ENCODE measurements around the gene TMEM213. TPM values are rescaled to one million over a fixed set of nuclear protein-coding genes. Genes with fewer than 3 reads are reported as not detected.

The TMEM213 gene
- total and polyA plus RNA-seq, 9 of the 15 experiments (the other 6 are each of a cell fraction or from before 2014, with no cell fraction given) = not detected

GRCh38 chr7:138748666-138749065 lies 49.1 kb upstream of the TMEM213 start:
- no peak overlapping the region for H3K27ac ChIP-seq (ENCODE audit: extremely low read depth, low read depth, low read length)
- H3K4me2 ChIP-seq (ENCODE audit: insufficient read depth, low read length) = no peak overlapping the region
- CTCF ChIA-PET (ENCODE audit: low intra/inter-chr PET ratio) = no interaction called here
- H3K4me3 ChIP-seq = no peak overlapping the region
- FAIRE-seq = no peak
- H3K4me1 ChIP-seq (replicated peaks in 1 of 2; ENCODE audit: control insufficient read depth in 2 of 2, insufficient read depth in 2 of 2, low read length in 2 of 2) = peaks cover 0 to 7% of the 10 kb centered on the region in 2 experiments; a peak in 1 of 5 replicates
- no peak overlapping the region for H3K9ac ChIP-seq (ENCODE audit: insufficient read depth in 1 of 2, low read depth in 2 of 2, low read length in 2 of 2)
- in situ Hi-C loops (cut with MboI) = no loop called here
- intact Hi-C loops (cut with micrococcal nuclease) = no loop called here
- H3K27me3 ChIP-seq (ENCODE audit: control insufficient read depth in 2 of 2, insufficient read depth in 2 of 2, low read length in 2 of 2) = peaks cover 45 to 65% of the 10 kb centered on the region in 2 experiments
- DNase-seq (ENCODE audit: extremely low read depth in 1 of 4, low spot score in 3 of 4) = no peak
- POLR2A ChIA-PET = no interaction called here
- H2AFZ ChIP-seq (ENCODE audit: low read depth, low read length) = no peak overlapping the region
- H3K79me2 ChIP-seq (ENCODE audit: control insufficient read depth, insufficient read depth, low read length) = no peaks in the 10 kb centered on the region
- H3K9me3 ChIP-seq (replicated peaks; ENCODE audit: control insufficient read depth, insufficient read depth, low read depth, low read length) = no peaks in the 10 kb centered on the region
- peaks cover 3% of the 10 kb centered on the region for H3K9me1 ChIP-seq (ENCODE audit: control insufficient read depth, insufficient read depth, low read length)
- WGBS (ENCODE audit: insufficient coverage, low coverage, missing lambda C conversion rate) = 3% methylated on average over 6 of the region's 6 CpGs
- TF ChIP-seq DIDO1 (tag; IDR thresholded peaks at IDR 0.05; ENCODE audit: low read depth) = no peak
- no peak for TF ChIP-seq PCBP1 (IDR thresholded peaks at IDR 0.05; ENCODE audit: low read depth, low read length, poor library complexity, severe bottlenecking)
- no peak for TF ChIP-seq JUND (IDR thresholded peaks at IDR 0.05; ENCODE audit: borderline replicate concordance, low read depth, low read length)
- TF ChIP-seq JUND (tag; IDR thresholded peaks at IDR 0.05; ENCODE audit: borderline replicate concordance, low read depth, low read length) = no peak
- TF ChIP-seq BRCA1 (IDR thresholded peaks at IDR 0.05) = no peak
- no peak for TF ChIP-seq BRCA1 (CRISPR knock-in tag; IDR thresholded peaks at IDR 0.05)
- TF ChIP-seq ZBTB26 (CRISPR knock-in tag; IDR thresholded peaks at IDR 0.05) = no peak
- TF ChIP-seq ZFP1 (CRISPR knock-in tag; IDR thresholded peaks at IDR 0.05) = no peak
- TF ChIP-seq ZBTB1 (CRISPR knock-in tag; IDR thresholded peaks at IDR 0.05; ENCODE audit: borderline replicate concordance, low read depth) = no peak
- TF ChIP-seq L3MBTL2 (IDR thresholded peaks at IDR 0.05) = no peak
- no peak for TF ChIP-seq POLR2H (tag; IDR thresholded peaks at IDR 0.05; ENCODE audit: low read depth)
- no peak for TF ChIP-seq POLR2AphosphoS5 (IDR thresholded peaks at IDR 0.05; ENCODE audit: control insufficient read depth, insufficient read depth, low read depth, low read length)
- TF ChIP-seq KDM2B (CRISPR knock-in tag; IDR thresholded peaks at IDR 0.05) = no peak
- no peak for TF ChIP-seq ZBTB12 (CRISPR knock-in tag; IDR thresholded peaks at IDR 0.05)
- no peak for TF ChIP-seq CCAR2 (IDR thresholded peaks at IDR 0.05; ENCODE audit: low read depth, low read length)
- no peak for TF ChIP-seq CBX5 (IDR thresholded peaks at IDR 0.05; ENCODE audit: borderline replicate concordance, low read depth)
- no peak for TF ChIP-seq ZNF717 (CRISPR knock-in tag; IDR thresholded peaks at IDR 0.05)
- no peak for TF ChIP-seq PCBP2 (IDR thresholded peaks at IDR 0.05; ENCODE audit: low read depth, low read length, poor library complexity, severe bottlenecking)
- TF ChIP-seq GABPA (tag; conservative IDR thresholded peaks at IDR 0.05; ENCODE audit: low read depth) = no peak
- TF ChIP-seq CTCFL (IDR thresholded peaks at IDR 0.05; ENCODE audit: borderline replicate concordance, insufficient read depth, low read depth, low read length, poor library complexity, severe bottlenecking) = no peak
- H3K36me3 ChIP-seq (ENCODE audit: control insufficient read depth, insufficient read depth, low read length) = no peaks in the 10 kb centered on the region
- ATAC-seq = no peak
- H4K20me1 ChIP-seq (replicated peaks; ENCODE audit: control insufficient read depth, insufficient read depth, low read length) = 0 out of 2 replicates have a peak, but pooled peaks cover 4% of the 10 kb centered on the region
- no TSS peak for BruUV-seq (replicated peaks)
